K562 (cell line): ENCODE data around the gene RAPGEF5. TPM values are rescaled to one million over a fixed set of nuclear protein-coding genes. Genes with fewer than 3 reads are reported as not detected.
A peak's percentile ranks its signal among the peaks of the same experiment; 100 is the strongest.

ENCODE experiments used
- ATAC-seq: fragments of 200-7000 bp; cut with Tn5 transposase; 3 replicates; pipeline ENCODE4 v1.9.1; 2020; ENCODE audit warnings: moderate library complexity
- BruUV-seq: library from RNA; stranded (reverse); fragments of 400-500 nt; replicated peaks from 2 replicates; lab custom pipeline; 2021; lab: Mats Ljungman, UMichigan
- CTCF ChIA-PET: fragments of 300-600 bp; formaldehyde crosslinking; extraction: SDS; loops from one replicate; lab custom pipeline; 2021; ENCODE audit warnings: low intra/inter-chr PET ratio; lab: Yijun Ruan, JAX
- POLR2A ChIA-PET: fragments of 300-600, 350-650 bp; sonication (Branson Sonifier 250); formaldehyde crosslinking; extraction: SDS; loops from one replicate; lab custom pipeline; 2021; ENCODE audit warnings: antibody characterized with exemption, inconsistent platforms; lab: Yijun Ruan, JAX
- DNase-seq, 4 experiments: peaks; one replicate each; pipeline versions ENCODE4 v3.0.0 to v3.0.0-alpha.2; 2011 to 2018; ENCODE audit warnings: low spot score in 3 of 4, mixed read lengths in 3 of 4; ENCODE audit errors: extremely low read depth in 1 of 4
- FAIRE-seq: peaks from 2 replicates; lab custom pipeline; 2011; peaks lifted over from hg19 to GRCh38; lab: Jason Lieb, UNC
- H2AFZ ChIP-seq: 2 replicates; pipeline ENCODE4 v1.6.0; 2011; ENCODE audit warnings: low read depth, low read length, control low read depth, inconsistent platforms
- H3K27ac ChIP-seq: fragments of 200-600 bp; 3 replicates; pipeline ENCODE4 v1.8.0; 2011; ENCODE audit warnings: low read depth, mild to moderate bottlenecking, control low read depth, inconsistent platforms, low read length, moderate library complexity, mixed read lengths; ENCODE audit errors: extremely low read depth
- H3K27me3 ChIP-seq, 2 experiments: fragments of 300-600 bp in 1 of 2; 2 replicates in 1 of 2; 3 replicates in 1 of 2; pipeline versions ENCODE4 v1.6.0 to v1.8.0; 2011; ENCODE audit warnings: inconsistent platforms in 2 of 2, low read length in 2 of 2, mild to moderate bottlenecking in 1 of 2, mixed read lengths in 1 of 2, moderate library complexity in 1 of 2; ENCODE audit not compliant: control insufficient read depth in 2 of 2, insufficient read depth in 2 of 2
- H3K36me3 ChIP-seq: fragments of 300-600 bp; 3 replicates; pipeline ENCODE4 v1.8.0; 2011; ENCODE audit warnings: mild to moderate bottlenecking, low read length, inconsistent platforms; ENCODE audit not compliant: control insufficient read depth, insufficient read depth
- H3K4me1 ChIP-seq, 2 experiments: fragments of 200-600 bp in 1 of 2; replicated peaks in 1 of 2; 2 replicates in 1 of 2; 3 replicates in 1 of 2; pipeline versions ENCODE4 v1.5.1 to v1.8.0; 2011; ENCODE audit warnings: inconsistent platforms in 2 of 2, low read length in 2 of 2, mild to moderate bottlenecking in 1 of 2, mixed read lengths in 1 of 2, moderate library complexity in 1 of 2; ENCODE audit not compliant: control insufficient read depth in 2 of 2, insufficient read depth in 2 of 2
- H3K4me2 ChIP-seq: 2 replicates; pipeline ENCODE4 v1.6.1; 2011; ENCODE audit warnings: low read length, control low read depth, inconsistent platforms, mixed read lengths; ENCODE audit not compliant: insufficient read depth
- H3K4me3 ChIP-seq: fragments of 200-600 bp; sonication (generic), shearing (Covaris generic); 2 replicates; pipeline ENCODE4 v1.5.1; 2016; ENCODE audit warnings: control low read depth, inconsistent platforms
- H3K79me2 ChIP-seq: fragments of 200-600 bp; 3 replicates; pipeline ENCODE4 v1.8.0; 2011; ENCODE audit warnings: low read length, inconsistent platforms; ENCODE audit not compliant: control insufficient read depth, insufficient read depth
- H3K9ac ChIP-seq, 2 experiments: 2 replicates each; pipeline versions ENCODE4 v1.6.0 to v1.6.1; 2011; ENCODE audit warnings: low read depth in 2 of 2, low read length in 2 of 2, control low read depth in 1 of 2, inconsistent platforms in 1 of 2, mild to moderate bottlenecking in 1 of 2, mixed read lengths in 1 of 2; ENCODE audit not compliant: insufficient read depth in 1 of 2
- H3K9me1 ChIP-seq: one replicate; pipeline ENCODE4 v1.6.0; 2011; ENCODE audit warnings: inconsistent platforms, mild to moderate bottlenecking, low read length, moderate library complexity; ENCODE audit not compliant: control insufficient read depth, insufficient read depth
- H3K9me3 ChIP-seq: replicated peaks from 2 replicates; pipeline ENCODE4 v1.5.1; 2011; ENCODE audit warnings: low read depth, low read length, inconsistent platforms; ENCODE audit not compliant: control insufficient read depth, insufficient read depth
- H4K20me1 ChIP-seq: replicated peaks from 2 replicates; pipeline ENCODE4 v1.6.1; 2011; ENCODE audit warnings: low read length, inconsistent platforms, mixed read lengths; ENCODE audit not compliant: control insufficient read depth, insufficient read depth
- ATF1 ChIP-seq, 2 experiments: fragments of 450-650 bp in 1 of 2; IDR thresholded peaks; 2 replicates each; pipeline ENCODE4 v1.6.1; 2016; ENCODE audit warnings: missing compliant biosample characterization in 1 of 2, missing genetic modification characterization in 1 of 2
- CHD2 ChIP-seq: IDR thresholded peaks from 2 replicates; pipeline ENCODE4 v1.6.1; 2011; ENCODE audit warnings: low read depth, low read length
- FOSL1 ChIP-seq: fragments of 200-800 bp; sonication (Bioruptor generic); conservative IDR thresholded peaks from 2 replicates; pipeline ENCODE4 v1.6.1; 2016; ENCODE audit warnings: missing genetic modification characterization, missing compliant biosample characterization
- GTF2A2 ChIP-seq: IDR thresholded peaks from 2 replicates; pipeline ENCODE4 v1.6.1; 2016; ENCODE audit warnings: mild to moderate bottlenecking, missing genetic modification characterization, missing compliant biosample characterization
- L3MBTL2 ChIP-seq: fragments of 450-650 bp; IDR thresholded peaks from 2 replicates; pipeline ENCODE4 v1.6.1; 2016; ENCODE audit warnings: mild to moderate bottlenecking, moderate library complexity
- MAFF ChIP-seq: IDR thresholded peaks from 2 replicates; pipeline ENCODE4 v1.6.1; 2012; ENCODE audit warnings: low read length, improper control_type of control experiment
- MAFK ChIP-seq: IDR thresholded peaks from 2 replicates; pipeline ENCODE4 v1.6.1; 2011; ENCODE audit warnings: low read length, improper control_type of control experiment
- NR2C2 ChIP-seq, 2 experiments: fragments of 200-800 bp in 1 of 2; sonication (Bioruptor generic) in 1 of 2; sonication (generic) in 1 of 2; formaldehyde crosslinking in 1 of 2; IDR thresholded peaks; 2 replicates each; pipeline versions ENCODE4 v1.6.1 to v1.8.0; 2016 to 2022; ENCODE audit warnings: mild to moderate bottlenecking in 1 of 2, missing compliant biosample characterization in 1 of 2, missing genetic modification characterization in 1 of 2, missing genetic modification reagents in 1 of 2
- SMC3 ChIP-seq: conservative IDR thresholded peaks from 2 replicates; pipeline ENCODE4 v1.6.1; 2011; ENCODE audit warnings: low read depth, low read length, improper control_type of control experiment; ENCODE audit not compliant: insufficient read depth
- STAT5A ChIP-seq: IDR thresholded peaks from 2 replicates; pipeline ENCODE4 v1.6.1; 2012; ENCODE audit warnings: low read length, inconsistent platforms, borderline replicate concordance
- TFAP4 ChIP-seq: sonication (generic); formaldehyde crosslinking; IDR thresholded peaks from 2 replicates; pipeline ENCODE4 v1.8.0; 2022; ENCODE audit warnings: missing genetic modification reagents, mild to moderate bottlenecking, moderate library complexity, borderline replicate concordance
- ZBTB1 ChIP-seq: sonication (generic); formaldehyde crosslinking; IDR thresholded peaks from 2 replicates; pipeline ENCODE4 v1.8.1; 2023; ENCODE audit warnings: missing genetic modification reagents, low read depth, mild to moderate bottlenecking, borderline replicate concordance
- ZNF140 ChIP-seq: fragments of 250-450 bp; sonication (Bioruptor Pico); IDR thresholded peaks from 2 replicates; pipeline ENCODE4 v1.8.0; 2021; ENCODE audit warnings: moderate library complexity, mild to moderate bottlenecking, inconsistent platforms
- ZNF316 ChIP-seq: fragments of 450-650 bp; IDR thresholded peaks from 2 replicates; pipeline ENCODE4 v1.6.1; 2016
- ZNF717 ChIP-seq: fragments of 250-450 bp; sonication (Bioruptor Pico); IDR thresholded peaks from 2 replicates; pipeline ENCODE4 v1.5.0; 2021
- ZNF830 ChIP-seq: fragments of 250-450 bp; sonication (Bioruptor Pico); IDR thresholded peaks from 2 replicates; pipeline ENCODE4 v1.5.0; 2021; ENCODE audit warnings: mild to moderate bottlenecking
- in situ Hi-C: fragments of 300-500 bp; cut with MboI; formaldehyde crosslinking; loops from 4 replicates; pipeline ENCODE4 v1.15.0; 2018; ENCODE audit warnings: inconsistent platforms, mixed read lengths
- intact Hi-C: fragments of 100-400 bp; cut with micrococcal nuclease; formaldehyde crosslinking; loops from 2 replicates; pipeline ENCODE4 v1.14.2; 2022
- polyA plus RNA-seq, 8 experiments: library from polyadenylated mRNA; depleted of rRNA in 4 of 8; stranded (reverse) in 5 of 8; unstranded in 3 of 8; fragments of >200 nt; fragmentation: Nextera tagmentation in 2 of 8; fragmentation: Illumina TruSeq in 1 of 8; extraction: Ambion mirVana in 2 of 8; extraction: Trizol in 1 of 8; gene quantifications; 2 replicates each; pipeline versions ENCODE4 v1.2.1 to v1.2.3, GENCODE V29; 2011 to 2014; ENCODE audit warnings: inconsistent platforms in 1 of 8, missing spikeins in 1 of 8
- total RNA-seq, 7 experiments: library from RNA; depleted of rRNA in 6 of 7; stranded (reverse); fragments of >200 nt in 6 of 7; fragmentation: Illumina TruSeq in 2 of 7; extraction: Trizol in 2 of 7; gene quantifications; 2 replicates each; pipeline versions ENCODE4 v1.2.1 to v1.2.3, GENCODE V29; 2011 to 2021; ENCODE audit warnings: low replicate concordance in 1 of 7

RAPGEF5 gene
- total and polyA plus RNA-seq, 9 of the 15 experiments (the other 6 are each of a cell fraction or from before 2014, with no cell fraction given): 0.39 to 2.0 (median 1.1) TPM

GRCh38 chr7:22296916-22297315 lies 60.0 kb downstream of the RAPGEF5 start:
- H3K4me2 ChIP-seq: no peak overlapping the region
- peaks cover 3 to 5% of the 10 kb centered on the region in 2 experiments; a peak in 3 of 5 replicates for H3K4me1 ChIP-seq
- no peak overlapping the region for H3K27ac ChIP-seq
- H3K9ac ChIP-seq: no peak overlapping the region
- CTCF ChIA-PET: interaction anchor here (0.7 to 3.8 kb wide), 3 partner anchors 151 to 191 kb away, joined by 4 to 34 read pairs (median 18); no protein-coding TSS in a partner anchor
- DNase-seq (no peak), FAIRE-seq (peak; percentile 40), ATAC-seq (0 out of 3 replicates have a peak, but pooled peaks have one; percentile 34)
- H3K79me2 ChIP-seq: no peaks in the 10 kb centered on the region
- H3K9me1 ChIP-seq: no peaks in the 10 kb centered on the region
- POLR2A ChIA-PET: no interaction called here
- H3K4me3 ChIP-seq: no peak overlapping the region
- 0 out of 2 replicates have a peak, but pooled peaks cover 2% of the 10 kb centered on the region for H3K9me3 ChIP-seq
- H3K27me3 ChIP-seq: peaks cover 4 to 7% of the 10 kb centered on the region in 2 experiments; a peak in 3 of 5 replicates
- BruUV-seq: no TSS peak
- no peaks in the 10 kb centered on the region for H3K36me3 ChIP-seq
- H4K20me1 ChIP-seq: no peaks in the 10 kb centered on the region
- intact Hi-C loops: loop anchor here (1.0 to 2.0 kb wide), 3 partner anchors 156 to 191 kb away; no protein-coding TSS in a partner anchor
- H2AFZ ChIP-seq: no peak overlapping the region; the same call in 1 of the 2 replicates
- in situ Hi-C loops: loop anchor here (10.0 kb wide), 1 partner anchor 182 kb away; no protein-coding TSS in a partner anchor
- TF ChIP-seq ZNF316: peak; percentile 86
- TF ChIP-seq ZNF717 (CRISPR knock-in tag): no peak
- TF ChIP-seq STAT5A: no peak
- TF ChIP-seq TFAP4 (CRISPR knock-in tag): no peak
- no peak for TF ChIP-seq L3MBTL2
- TF ChIP-seq CHD2: no peak
- TF ChIP-seq MAFK: peak; percentile 48; the same call in 1 of the 2 replicates
- no peak for TF ChIP-seq GTF2A2 (tag)
- TF ChIP-seq FOSL1 (tag): no peak
- TF ChIP-seq ATF1 (CRISPR knock-in tag; IDR thresholded peaks at IDR 0.05): no peak
- no peak for TF ChIP-seq ATF1 (tag; IDR thresholded peaks at IDR 0.05)
- TF ChIP-seq ZNF140 (CRISPR knock-in tag): no peak
- no peak for TF ChIP-seq NR2C2 (CRISPR knock-in tag; IDR thresholded peaks at IDR 0.05)
- no peak for TF ChIP-seq NR2C2 (tag; IDR thresholded peaks at IDR 0.05)
- no peak for TF ChIP-seq SMC3
- TF ChIP-seq ZBTB1 (CRISPR knock-in tag): no peak
- no peak for TF ChIP-seq ZNF830 (CRISPR knock-in tag)
- TF ChIP-seq MAFF: peak; percentile 10; the same call in 1 of the 2 replicates
